Endothelial cell of umbilical vein (primary cell): Measurements from ENCODE around the gene KRT3. TPM values are rescaled to one million over a fixed set of nuclear protein-coding genes. Genes with fewer than 3 reads are reported as not detected.

Source experiments
- BruUV-seq: library from RNA; stranded (reverse); fragments of 400-500 nt; replicated peaks from 2 replicates; lab custom pipeline; 2021; lab: Mats Ljungman, UMichigan
- CTCF ChIA-PET: fragments of 300-600, 350-600 bp; sonication (Branson Sonifier 250); formaldehyde crosslinking; loops from one replicate; lab custom pipeline; 2021; ENCODE audit warnings: antibody characterized with exemption, inconsistent platforms; lab: Charles Lee
- POLR2A ChIA-PET: fragments of 300-600, 350-600 bp; sonication (Branson Sonifier 250); formaldehyde crosslinking; loops from one replicate; lab custom pipeline; 2021; ENCODE audit warnings: antibody characterized with exemption, inconsistent platforms; lab: Charles Lee
- DNase-seq: peaks from one replicate; pipeline ENCODE4 v3.0.0-alpha.2; 2011; ENCODE audit warnings: low read depth, low spot score
- FAIRE-seq: peaks from 2 replicates; lab custom pipeline; 2011; peaks lifted over from hg19 to GRCh38; lab: Jason Lieb, UNC
- H2AFZ ChIP-seq: 2 replicates; pipeline ENCODE4 v1.6.0; 2012; ENCODE audit warnings: low read depth, low read length, control low read depth, inconsistent platforms
- H3K27ac ChIP-seq: 2 replicates; pipeline ENCODE4 v1.5.1; 2011; ENCODE audit warnings: low read depth, mild to moderate bottlenecking, control low read depth, low read length, moderate library complexity; ENCODE audit not compliant: insufficient read depth
- H3K27me3 ChIP-seq, 2 experiments: 2 replicates each; pipeline versions ENCODE4 v1.6.0 to v1.6.1; 2011; ENCODE audit warnings: low read length in 2 of 2, mixed read lengths in 1 of 2; ENCODE audit not compliant: control insufficient read depth in 2 of 2, insufficient read depth in 2 of 2
- H3K36me3 ChIP-seq, 2 experiments: 2 replicates in 1 of 2; 3 replicates in 1 of 2; pipeline ENCODE4 v1.5.1; 2011; ENCODE audit warnings: low read length in 2 of 2, mild to moderate bottlenecking in 1 of 2, moderate library complexity in 1 of 2; ENCODE audit not compliant: control insufficient read depth in 2 of 2, insufficient read depth in 2 of 2; ENCODE audit errors: extremely low read depth in 1 of 2
- H3K4me1 ChIP-seq: 3 replicates; pipeline ENCODE4 v1.5.1; 2011; ENCODE audit warnings: mild to moderate bottlenecking, low read length; ENCODE audit not compliant: control insufficient read depth, insufficient read depth; ENCODE audit errors: extremely low read depth
- H3K4me2 ChIP-seq: 2 replicates; pipeline ENCODE4 v1.6.1; 2011; ENCODE audit warnings: low read length, control low read depth, mixed read lengths; ENCODE audit not compliant: insufficient read depth
- H3K4me3 ChIP-seq, 3 experiments: fragments of 200-600 bp in 1 of 3; sonication (generic), shearing (Covaris generic) in 1 of 3; replicated peaks in 1 of 3; 2 replicates each; pipeline ENCODE4 v1.5.1; 2011 to 2016; ENCODE audit warnings: control low read depth in 3 of 3, low read length in 3 of 3, mild to moderate bottlenecking in 2 of 3, inconsistent platforms in 1 of 3, low read depth in 1 of 3, moderate library complexity in 1 of 3; ENCODE audit not compliant: insufficient read depth in 1 of 3
- H3K79me2 ChIP-seq: 2 replicates; pipeline ENCODE4 v1.6.0; 2012; ENCODE audit warnings: low read length, inconsistent platforms; ENCODE audit not compliant: control insufficient read depth, insufficient read depth
- H3K9ac ChIP-seq: replicated peaks from 2 replicates; pipeline ENCODE3; 2011; ENCODE audit warnings: low read length, control low read depth; ENCODE audit not compliant: insufficient read depth; ENCODE audit errors: extremely low read depth
- H3K9me1 ChIP-seq: replicated peaks from 3 replicates; pipeline ENCODE4 v1.6.0; 2011; ENCODE audit warnings: mild to moderate bottlenecking, low read length; ENCODE audit not compliant: control insufficient read depth, insufficient read depth; ENCODE audit errors: extremely low read depth
- H3K9me3 ChIP-seq: replicated peaks from 2 replicates; pipeline ENCODE4 v1.5.1; 2012; ENCODE audit warnings: low read length, inconsistent platforms; ENCODE audit not compliant: control insufficient read depth, insufficient read depth
- H4K20me1 ChIP-seq: replicated peaks from 2 replicates; pipeline ENCODE3; 2011; ENCODE audit warnings: mild to moderate bottlenecking, low read length; ENCODE audit not compliant: control insufficient read depth, insufficient read depth; ENCODE audit errors: extremely low read depth
- EZH2 ChIP-seq: IDR thresholded peaks from 2 replicates; pipeline ENCODE4 v1.6.1; 2012; ENCODE audit warnings: borderline replicate concordance, low read depth, mild to moderate bottlenecking, moderate library complexity, low read length, inconsistent platforms; ENCODE audit not compliant: severe bottlenecking
- FOS ChIP-seq: IDR thresholded peaks from 2 replicates; pipeline ENCODE4 v1.6.1; 2011; ENCODE audit warnings: mild to moderate bottlenecking, low read length, moderate library complexity, borderline replicate concordance; ENCODE audit not compliant: insufficient read depth
- GATA2 ChIP-seq: IDR thresholded peaks from 2 replicates; pipeline ENCODE4 v1.7.0; 2011; ENCODE audit warnings: low read depth, mild to moderate bottlenecking, moderate library complexity, mixed read lengths, low read length; ENCODE audit not compliant: insufficient read length, insufficient read depth
- JUN ChIP-seq: IDR thresholded peaks from 2 replicates; pipeline ENCODE4 v1.6.1; 2011; ENCODE audit warnings: borderline replicate concordance, low read depth; ENCODE audit not compliant: insufficient read length, insufficient read depth
- MYC ChIP-seq: IDR thresholded peaks from one replicate; pipeline ENCODE4 v1.6.1; 2011; ENCODE audit warnings: mild to moderate bottlenecking, low read depth, low read length
- POLR2A ChIP-seq: IDR thresholded peaks from 2 replicates; pipeline ENCODE4 v1.6.1; 2012; ENCODE audit warnings: low read depth, mild to moderate bottlenecking, control low read depth, low read length
- POLR2AphosphoS5 ChIP-seq: IDR thresholded peaks from 2 replicates; pipeline ENCODE4 v1.6.1; 2012; ENCODE audit warnings: low read depth, mild to moderate bottlenecking, control low read depth, low read length, moderate library complexity; ENCODE audit not compliant: insufficient read depth
- dilution Hi-C: fragments of 300-500 bp; cut with MboI; formaldehyde crosslinking; loops from one replicate; pipeline ENCODE4 v1.15.0; 2019; ENCODE audit warnings: low sequenced_read_pairs; ENCODE audit not compliant: extremely low pct_ligation_motif_present
- intact Hi-C: fragments of 100-400 bp; cut with micrococcal nuclease; formaldehyde crosslinking; loops from one replicate; pipeline ENCODE4 v1.10.0; 2022
- polyA plus RNA-seq, 4 experiments: library from polyadenylated mRNA; depleted of rRNA in 3 of 4; stranded (reverse) in 3 of 4; unstranded in 1 of 4; fragments of >200 nt; gene quantifications; 2 replicates each; pipeline versions ENCODE4 v1.2.1 to v1.2.3, GENCODE V29; 2011 to 2012; ENCODE audit warnings: missing spikeins in 1 of 4
- total RNA-seq: library from RNA; stranded (reverse); gene quantifications from 2 replicates; pipeline ENCODE4 v1.2.3, GENCODE V29; 2021
- TF ChIP-seq, protein P1 (sequence below), 2 donors: IDR thresholded peaks; 1 replicate in 1 of 2; 2 replicates in 1 of 2; pipeline ENCODE4 v1.5.1; 2011; ENCODE audit warnings: low read length in 2 of 2, mild to moderate bottlenecking in 2 of 2, moderate library complexity in 2 of 2, control low read depth in 1 of 2, inconsistent platforms in 1 of 2, low read depth in 1 of 2; ENCODE audit not compliant: insufficient read depth in 1 of 2; ENCODE audit errors: extremely low read depth in 1 of 2
- TF ChIP-seq, protein P2 (sequence below): IDR thresholded peaks from 2 replicates; pipeline ENCODE4 v1.6.1; 2011; ENCODE audit not compliant: insufficient read depth, insufficient read length

The KRT3 gene
- total and polyA plus RNA-seq, 2 donors (not counting 3 experiments of a cell fraction or from before 2014, with no cell fraction given), result not detected

DNA sequence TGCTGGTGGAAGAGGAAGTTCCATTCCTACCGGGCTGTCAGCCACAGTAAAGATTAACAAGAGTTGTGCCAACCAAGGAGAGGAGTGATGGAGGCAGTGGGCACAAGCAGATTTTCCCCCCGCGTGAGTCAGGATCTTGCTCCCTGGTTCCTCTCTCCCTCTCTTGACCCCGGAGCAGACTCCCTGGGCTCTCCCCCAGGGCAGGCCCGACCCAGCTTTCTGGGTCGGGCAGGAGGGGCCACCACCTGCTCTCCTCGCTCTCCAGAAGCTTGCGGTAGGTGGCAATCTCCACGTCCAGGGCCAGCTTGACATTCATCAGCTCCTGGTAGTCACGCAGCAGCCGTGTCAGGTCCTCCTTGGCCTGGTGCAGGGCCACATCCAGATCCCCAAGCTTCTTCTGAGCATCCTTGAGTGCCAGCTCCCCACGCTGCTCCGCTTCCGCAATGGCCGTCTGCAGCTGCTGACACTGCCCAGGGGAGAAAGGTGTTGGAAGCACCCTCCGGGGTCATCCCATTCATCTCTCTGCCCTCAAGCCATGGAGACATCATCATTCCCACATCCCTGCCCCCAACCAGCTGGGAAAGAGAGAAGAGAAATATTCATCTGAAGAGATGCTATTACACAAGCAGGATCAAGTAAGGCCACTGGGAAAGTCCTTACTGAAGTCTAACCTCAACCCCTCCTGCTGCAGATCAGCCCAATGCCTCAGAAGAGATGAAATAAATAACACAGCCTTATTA, 27.0 kb upstream of the KRT3 start:
- Histone ChIP-seq H3K9ac (no peak overlapping the region), H3K4me2 (no peak overlapping the region), H4K20me1 (no peaks in the 10 kb centered on the region), H3K27ac (no peak overlapping the region), H3K4me3 (no peak overlapping the region), H3K9me3 (no peaks in the 10 kb centered on the region), H3K4me1 (no peaks in the 10 kb centered on the region), H3K27me3 (peaks cover 0 to 1% of the 10 kb centered on the region in 2 experiments), H2AFZ (no peak overlapping the region), H3K79me2 (no peaks in the 10 kb centered on the region), H3K9me1 (no peaks in the 10 kb centered on the region), H3K36me3 (no peaks in the 10 kb centered on the region)
- dilution Hi-C loops (no loop called here), intact Hi-C loops (loop anchor here (5.0 kb wide), 1 partner anchor 531 kb away; the partner anchor contains the start of gene KRT81)
- CTCF ChIA-PET, result interaction anchor here (1.0 to 1.2 kb wide), 2 partner anchors 17 to 43 kb away, joined by 3 read pairs; no protein-coding TSS in a partner anchor
- no peak for FAIRE-seq
- DNase-seq, result no peak
- POLR2A ChIA-PET, result no interaction called here
- TF ChIP-seq POLR2AphosphoS5 (no peak), JUN (no peak), EZH2 (no peak), POLR2A (no peak), FOS (no peak), MYC (no peak), GATA2 (no peak)
- TF ChIP-seq, protein P1, sequence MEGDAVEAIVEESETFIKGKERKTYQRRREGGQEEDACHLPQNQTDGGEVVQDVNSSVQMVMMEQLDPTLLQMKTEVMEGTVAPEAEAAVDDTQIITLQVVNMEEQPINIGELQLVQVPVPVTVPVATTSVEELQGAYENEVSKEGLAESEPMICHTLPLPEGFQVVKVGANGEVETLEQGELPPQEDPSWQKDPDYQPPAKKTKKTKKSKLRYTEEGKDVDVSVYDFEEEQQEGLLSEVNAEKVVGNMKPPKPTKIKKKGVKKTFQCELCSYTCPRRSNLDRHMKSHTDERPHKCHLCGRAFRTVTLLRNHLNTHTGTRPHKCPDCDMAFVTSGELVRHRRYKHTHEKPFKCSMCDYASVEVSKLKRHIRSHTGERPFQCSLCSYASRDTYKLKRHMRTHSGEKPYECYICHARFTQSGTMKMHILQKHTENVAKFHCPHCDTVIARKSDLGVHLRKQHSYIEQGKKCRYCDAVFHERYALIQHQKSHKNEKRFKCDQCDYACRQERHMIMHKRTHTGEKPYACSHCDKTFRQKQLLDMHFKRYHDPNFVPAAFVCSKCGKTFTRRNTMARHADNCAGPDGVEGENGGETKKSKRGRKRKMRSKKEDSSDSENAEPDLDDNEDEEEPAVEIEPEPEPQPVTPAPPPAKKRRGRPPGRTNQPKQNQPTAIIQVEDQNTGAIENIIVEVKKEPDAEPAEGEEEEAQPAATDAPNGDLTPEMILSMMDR (IDR thresholded peaks at IDR 0.05; ENCODE audit: extremely low read depth in 1 of 2, insufficient read depth in 1 of 2, low read depth in 1 of 2, low read length in 2 of 2), result no peak
- TF ChIP-seq, protein P2, sequence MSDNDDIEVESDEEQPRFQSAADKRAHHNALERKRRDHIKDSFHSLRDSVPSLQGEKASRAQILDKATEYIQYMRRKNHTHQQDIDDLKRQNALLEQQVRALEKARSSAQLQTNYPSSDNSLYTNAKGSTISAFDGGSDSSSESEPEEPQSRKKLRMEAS, result no peak
- no TSS peak for BruUV-seq
